HepG2 (cell line): Measurements from ENCODE around the gene BSG. TPM values are rescaled to one million over a fixed set of nuclear protein-coding genes. Genes with fewer than 3 reads are reported as not detected.

ENCODE experiments used
- CREM ChIP-seq, 2 experiments: sonication (generic) in 1 of 2; formaldehyde crosslinking in 1 of 2; IDR thresholded peaks; 2 replicates each; pipeline versions ENCODE4 v1.4.0 to v1.6.1; 2016 to 2020; ENCODE audit warnings: antibody characterized with exemption in 1 of 2, mild to moderate bottlenecking in 1 of 2, missing genetic modification reagents in 1 of 2
- ELF1 ChIP-seq: sonication (generic); formaldehyde crosslinking; IDR thresholded peaks from 2 replicates; pipeline ENCODE4 v1.4.0; 2020; ENCODE audit warnings: missing genetic modification reagents
- HMGXB3 ChIP-seq: sonication (generic); formaldehyde crosslinking; IDR thresholded peaks from 2 replicates; pipeline ENCODE4 v1.4.0; 2020; ENCODE audit warnings: missing genetic modification reagents, borderline replicate concordance
- KDM1A ChIP-seq: IDR thresholded peaks from 2 replicates; pipeline ENCODE4 v1.6.1; 2016; ENCODE audit warnings: missing compliant biosample characterization
- MTF1 ChIP-seq: sonication (generic); formaldehyde crosslinking; IDR thresholded peaks from 2 replicates; pipeline ENCODE4 v1.5.0; 2020; ENCODE audit warnings: missing genetic modification reagents
- NR2F6 ChIP-seq, 2 experiments: IDR thresholded peaks; 2 replicates each; pipeline ENCODE4 v1.6.1; 2016; ENCODE audit warnings: antibody characterized with exemption in 1 of 2, mild to moderate bottlenecking in 1 of 2
- PAWR ChIP-seq: sonication (generic); formaldehyde crosslinking; IDR thresholded peaks from 2 replicates; pipeline ENCODE4 v1.4.0; 2020; ENCODE audit warnings: missing genetic modification reagents, mild to moderate bottlenecking, borderline replicate concordance
- REXO4 ChIP-seq: sonication (generic); formaldehyde crosslinking; IDR thresholded peaks from 2 replicates; pipeline ENCODE4 v1.8.0; 2022; ENCODE audit warnings: missing genetic modification reagents, mild to moderate bottlenecking, borderline replicate concordance
- SRSF4 ChIP-seq: fragments of 200-400 bp; formaldehyde crosslinking; IDR thresholded peaks from one replicate; pipeline ENCODE4 v1.6.1; 2018; ENCODE audit warnings: mild to moderate bottlenecking, low read depth, low read length, moderate library complexity; ENCODE audit not compliant: poor library complexity, severe bottlenecking
- STAT6 ChIP-seq: sonication (generic); formaldehyde crosslinking; IDR thresholded peaks from 2 replicates; pipeline ENCODE4 v1.4.0; 2020; ENCODE audit warnings: missing genetic modification reagents, mild to moderate bottlenecking, borderline replicate concordance
- SUZ12 ChIP-seq: fragments of 150-350 bp; IDR thresholded peaks from 2 replicates; pipeline ENCODE4 v1.6.1; 2014; ENCODE audit warnings: low read depth, low read length
- ZBTB43 ChIP-seq: sonication (generic); formaldehyde crosslinking; conservative IDR thresholded peaks from 2 replicates; pipeline ENCODE4 v1.4.0; 2020; ENCODE audit warnings: missing genetic modification reagents
- ZNF180 ChIP-seq: sonication (generic); formaldehyde crosslinking; IDR thresholded peaks from 2 replicates; pipeline ENCODE4 v1.4.0; 2020; ENCODE audit warnings: low read depth, missing genetic modification reagents, borderline replicate concordance
- ZNF274 ChIP-seq: sonication (generic); formaldehyde crosslinking; IDR thresholded peaks from 2 replicates; pipeline ENCODE4 v1.5.1; 2020; ENCODE audit warnings: mild to moderate bottlenecking, missing genetic modification reagents
- ZNF30 ChIP-seq: sonication (generic); formaldehyde crosslinking; IDR thresholded peaks from 2 replicates; pipeline ENCODE4 v1.5.0; 2020; ENCODE audit warnings: mild to moderate bottlenecking, missing genetic modification reagents
- ZNF607 ChIP-seq: sonication (generic); formaldehyde crosslinking; IDR thresholded peaks from 2 replicates; pipeline ENCODE4 v1.5.1; 2020; ENCODE audit warnings: missing genetic modification reagents, mild to moderate bottlenecking, borderline replicate concordance
- ZNF75D ChIP-seq: sonication (generic); formaldehyde crosslinking; IDR thresholded peaks from 2 replicates; pipeline ENCODE4 v1.8.1; 2023; ENCODE audit warnings: missing genetic modification reagents, mild to moderate bottlenecking, borderline replicate concordance
- ZNF772 ChIP-seq: sonication (generic); formaldehyde crosslinking; IDR thresholded peaks from 2 replicates; pipeline ENCODE4 v1.5.0; 2020; ENCODE audit warnings: mild to moderate bottlenecking, missing genetic modification reagents
- ZNF775 ChIP-seq: sonication (generic); formaldehyde crosslinking; IDR thresholded peaks from 2 replicates; pipeline ENCODE4 v1.4.0; 2020; ENCODE audit warnings: missing genetic modification reagents, mild to moderate bottlenecking, moderate library complexity, borderline replicate concordance
- polyA plus RNA-seq, 8 experiments: library from polyadenylated mRNA; depleted of rRNA in 3 of 8; stranded (reverse) in 7 of 8; unstranded in 1 of 8; fragments of >200 nt; fragmentation: Illumina TruSeq in 4 of 8; extraction: Trizol in 4 of 8; gene quantifications; 2 replicates each; pipeline versions ENCODE4 v1.2.1 to v1.2.3, GENCODE V29; 2011 to 2016; ENCODE audit warnings: low read depth in 4 of 8, missing spikeins in 1 of 8, mixed read lengths in 1 of 8; ENCODE audit not compliant: insufficient read depth in 1 of 8
- total RNA-seq, 5 experiments: library from RNA; depleted of rRNA; stranded (reverse); fragments of >200 nt; fragmentation: Illumina TruSeq; extraction: Trizol; gene quantifications; 2 replicates each; pipeline ENCODE4 v1.2.3, GENCODE V29; 2016; ENCODE audit warnings: low read depth in 1 of 5
- TF ChIP-seq, protein P1 (sequence below): sonication (generic); formaldehyde crosslinking; IDR thresholded peaks from 2 replicates; pipeline ENCODE4 v1.5.0; 2020; ENCODE audit warnings: missing genetic modification reagents

Gene BSG
- total and polyA plus RNA-seq, 2 of the 13 experiments (the other 11 are each of a cell fraction or from before 2014, with no cell fraction given): 309 to 754 TPM

DNA sequence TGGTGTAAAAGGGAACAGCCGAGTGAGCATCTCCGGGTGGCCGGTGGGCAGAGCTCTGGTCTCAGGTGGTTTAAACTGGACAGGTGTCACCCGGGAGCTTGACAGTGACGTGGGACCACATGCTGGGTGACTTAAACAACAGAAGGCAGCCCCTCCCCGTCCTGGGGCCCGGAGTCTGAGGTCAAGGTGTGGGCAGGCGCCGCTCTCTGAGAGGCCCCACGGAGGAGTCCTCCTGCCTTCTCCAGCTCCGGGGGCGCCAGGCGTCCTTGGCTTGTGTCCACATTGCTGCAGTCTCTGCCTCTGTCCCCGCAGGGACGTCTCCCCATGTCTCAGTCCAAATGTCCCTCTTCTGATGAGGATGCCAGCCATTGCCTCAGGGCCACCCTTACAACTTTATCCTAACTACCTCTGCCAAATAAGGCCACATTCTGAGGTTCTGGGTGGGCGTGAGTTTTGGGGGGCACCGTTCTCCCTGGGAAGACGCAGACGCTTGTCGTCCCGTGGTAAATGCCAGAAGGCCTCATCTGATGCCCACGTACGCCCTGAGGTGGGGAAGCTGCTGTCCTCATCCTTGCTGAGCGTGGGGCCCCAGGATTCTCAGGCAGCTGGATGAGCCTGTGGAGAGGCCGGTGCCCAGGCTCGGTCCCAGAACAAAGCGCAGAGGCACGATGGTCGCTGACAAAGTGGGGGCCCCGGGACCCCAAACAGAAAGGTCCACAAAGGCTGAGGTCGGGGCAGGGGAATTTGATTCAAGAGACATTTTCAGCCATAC, 15.6 kb upstream of the BSG start (continued):
- TF ChIP-seq HMGXB3 (no peak), ZNF75D (CRISPR knock-in tag) (no peak), MTF1 (CRISPR knock-in tag) (no peak), SRSF4 (no peak), KDM1A (CRISPR knock-in tag) (0 out of 2 replicates have a peak, but pooled peaks have one; percentile 14), ELF1 (no peak), ZNF775 (CRISPR knock-in tag) (no peak), NR2F6 (IDR thresholded peaks at IDR 0.05) (no peak), NR2F6 (CRISPR knock-in tag; IDR thresholded peaks at IDR 0.05) (peak; percentile 71; the same call in 1 of the 2 replicates), ZNF772 (CRISPR knock-in tag) (no peak), REXO4 (CRISPR knock-in tag) (no peak), ZNF30 (CRISPR knock-in tag) (no peak), SUZ12 (no peak), STAT6 (no peak), ZNF274 (CRISPR knock-in tag) (no peak), CREM (IDR thresholded peaks at IDR 0.05) (no peak), CREM (CRISPR knock-in tag; IDR thresholded peaks at IDR 0.05) (no peak), ZNF180 (CRISPR knock-in tag) (no peak), ZNF607 (CRISPR knock-in tag) (0 out of 2 replicates have a peak, but pooled peaks have one; percentile 41), PAWR (no peak), ZBTB43 (CRISPR knock-in tag) (no peak)
- TF ChIP-seq, protein P1, sequence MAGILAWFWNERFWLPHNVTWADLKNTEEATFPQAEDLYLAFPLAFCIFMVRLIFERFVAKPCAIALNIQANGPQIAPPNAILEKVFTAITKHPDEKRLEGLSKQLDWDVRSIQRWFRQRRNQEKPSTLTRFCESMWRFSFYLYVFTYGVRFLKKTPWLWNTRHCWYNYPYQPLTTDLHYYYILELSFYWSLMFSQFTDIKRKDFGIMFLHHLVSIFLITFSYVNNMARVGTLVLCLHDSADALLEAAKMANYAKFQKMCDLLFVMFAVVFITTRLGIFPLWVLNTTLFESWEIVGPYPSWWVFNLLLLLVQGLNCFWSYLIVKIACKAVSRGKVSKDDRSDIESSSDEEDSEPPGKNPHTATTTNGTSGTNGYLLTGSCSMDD (CRISPR knock-in tag): no peak
